Mammary epithelial cell (primary cell): ENCODE data around the gene LMOD2.

Experiments used
- CTCF ChIP-seq, 2 donors: IDR thresholded peaks in 1 of 2; conservative IDR thresholded peaks in 1 of 2; 2 replicates each; pipeline ENCODE4 v1.5.1; 2011 to 2012; ENCODE audit warnings: inconsistent platforms in 2 of 2, low read length in 2 of 2, mild to moderate bottlenecking in 2 of 2, control low read depth in 1 of 2, low read depth in 1 of 2; ENCODE audit not compliant: insufficient read depth in 1 of 2; ENCODE audit errors: extremely low read depth in 1 of 2
- EZH2 ChIP-seq: IDR thresholded peaks from 2 replicates; pipeline ENCODE4 v1.6.1; 2012; ENCODE audit warnings: low read length, inconsistent platforms, borderline replicate concordance

- TF ChIP-seq CTCF (conservative IDR thresholded peaks at IDR 0.05 in 1 of 2, IDR thresholded peaks at IDR 0.05 in 1 of 2; ENCODE audit: extremely low read depth in 1 of 2, insufficient read depth in 1 of 2, low read depth in 1 of 2, low read length in 2 of 2) (no peak), EZH2 (no peak)
Measured at GRCh38 chr7:123608991-123609882, 46.4 kb upstream of the LMOD2 start.
